Spleen (tissue), 11 donors: Measurements from ENCODE around the gene CROCC2. TPM values are rescaled to one million over a fixed set of nuclear protein-coding genes. Genes with fewer than 3 reads are reported as not detected.

Source experiments
- DNase-seq: peaks from one replicate; pipeline ENCODE4 v3.0.0-alpha.2; 2020
- H3K27ac ChIP-seq, 8 donors: fragments of 200-600 bp; sonication (generic) in 7 of 8; 1 replicate in 4 of 8; 2 replicates in 4 of 8; pipeline versions ENCODE4 v1.5.0 to v1.8.0; 2016 to 2021; ENCODE audit warnings: inconsistent platforms in 4 of 8, mild to moderate bottlenecking in 4 of 8, moderate library complexity in 1 of 8
- H3K27me3 ChIP-seq, 7 donors: fragments of 200-600 bp; sonication (generic) in 6 of 7; replicated peaks in 1 of 7; 1 replicate in 4 of 7; 2 replicates in 3 of 7; pipeline versions ENCODE4 v1.5.0 to v1.8.0; 2016 to 2021; ENCODE audit warnings: inconsistent platforms in 3 of 7, mild to moderate bottlenecking in 1 of 7
- H3K36me3 ChIP-seq, 6 donors: fragments of 200-600 bp; sonication (generic) in 5 of 6; 1 replicate in 4 of 6; 2 replicates in 2 of 6; pipeline versions ENCODE4 v1.5.0 to v1.8.0; 2016 to 2021; ENCODE audit warnings: inconsistent platforms in 2 of 6
- H3K4me1 ChIP-seq, 6 donors: fragments of 200-600 bp; sonication (generic) in 5 of 6; 1 replicate in 3 of 6; 2 replicates in 3 of 6; pipeline versions ENCODE4 v1.5.0 to v1.8.0; 2016 to 2021; ENCODE audit warnings: inconsistent platforms in 3 of 6
- H3K4me3 ChIP-seq, 8 donors: fragments of 200-600 bp; sonication (generic) in 7 of 8; 1 replicate in 4 of 8; 2 replicates in 4 of 8; pipeline versions ENCODE4 v1.5.0 to v1.8.0; 2016 to 2021; ENCODE audit warnings: inconsistent platforms in 4 of 8, mild to moderate bottlenecking in 4 of 8, moderate library complexity in 2 of 8
- H3K9me3 ChIP-seq, 8 donors: fragments of 200-600 bp; sonication (generic) in 7 of 8; 1 replicate in 4 of 8; 2 replicates in 4 of 8; pipeline versions ENCODE4 v1.5.0 to v1.8.0; 2016 to 2021; ENCODE audit warnings: inconsistent platforms in 4 of 8
- POLR2A ChIP-seq, 3 donors: fragments of 450-650 bp; IDR thresholded peaks; one replicate each; pipeline ENCODE4 v1.5.1; 2017; ENCODE audit warnings: antibody characterized with exemption in 3 of 3, mild to moderate bottlenecking in 1 of 3
- POLR2AphosphoS5 ChIP-seq, 3 donors: sonication (generic); formaldehyde crosslinking; IDR thresholded peaks; one replicate each; pipeline ENCODE4 v1.5.1; 2017; ENCODE audit warnings: antibody characterized with exemption in 3 of 3
- WGBS, 5 donors: extraction: QIAGEN DNeasy Blood & Tissue Kit in 3 of 5; methylation state at CpG; one replicate each; pipeline versions ENCODE4 v1.1.5 to v1.1.7; 2013 to 2018; 5-methylcytosine and 5-hydroxymethylcytosine counted together
- intact Hi-C: fragments of 100-400 bp; cut with DNase I; formaldehyde crosslinking; loops from one replicate; pipeline ENCODE4 v1.15.0; 2023; ENCODE audit warnings: low total_unique reads
- polyA plus RNA-seq, 3 donors: library from polyadenylated mRNA; stranded (reverse); fragments of 200-250 nt; gene quantifications; one replicate each; pipeline ENCODE4 v1.2.1, GENCODE V29; 2013
- total RNA-seq, 7 donors: library from RNA; depleted of rRNA in 3 of 7; stranded (reverse); fragments of >200 nt in 3 of 7; fragmentation: NEBNext Ultra II Directional in 4 of 7; extraction: Animal tissue kit (Norgen Biotek cat#: 25700) in 4 of 7; gene quantifications; one replicate each; pipeline versions ENCODE4 v1.1.0 to v1.2.1, GENCODE V29; 2016 to 2021
- TF ChIP-seq, protein P1 (sequence below), 11 experiments: fragments of 200-600 bp in 7 of 11; fragments of 450-650 bp in 4 of 11; sonication (generic) in 4 of 11; IDR thresholded peaks in 8 of 11; conservative IDR thresholded peaks in 3 of 11; 1 replicate in 7 of 11; 2 replicates in 4 of 11; pipeline versions ENCODE4 v1.4.0 to v1.8.0; 2016 to 2021; ENCODE audit warnings: antibody characterized with exemption in 11 of 11, inconsistent platforms in 4 of 11, mild to moderate bottlenecking in 1 of 11
- donor health status: healthy with polysubstance abuse.
- donor health status: DM: no; HTN: no; CAD: no; lungs with moderate emphysema.
- donor health status: DM: no; HTN: no; CAD: no.
- donor health status: Bipolar disorder and iron deficiency.
- donor health status: healthy.
- donor health status: DM: no; HTN: no; CAD: no.
- donor health status: DM: yes; HTN: yes; CAD: no.

Gene CROCC2
- total and polyA plus RNA-seq, 10 donors: 0.04 to 3.6 (median 0.75) TPM

DNA sequence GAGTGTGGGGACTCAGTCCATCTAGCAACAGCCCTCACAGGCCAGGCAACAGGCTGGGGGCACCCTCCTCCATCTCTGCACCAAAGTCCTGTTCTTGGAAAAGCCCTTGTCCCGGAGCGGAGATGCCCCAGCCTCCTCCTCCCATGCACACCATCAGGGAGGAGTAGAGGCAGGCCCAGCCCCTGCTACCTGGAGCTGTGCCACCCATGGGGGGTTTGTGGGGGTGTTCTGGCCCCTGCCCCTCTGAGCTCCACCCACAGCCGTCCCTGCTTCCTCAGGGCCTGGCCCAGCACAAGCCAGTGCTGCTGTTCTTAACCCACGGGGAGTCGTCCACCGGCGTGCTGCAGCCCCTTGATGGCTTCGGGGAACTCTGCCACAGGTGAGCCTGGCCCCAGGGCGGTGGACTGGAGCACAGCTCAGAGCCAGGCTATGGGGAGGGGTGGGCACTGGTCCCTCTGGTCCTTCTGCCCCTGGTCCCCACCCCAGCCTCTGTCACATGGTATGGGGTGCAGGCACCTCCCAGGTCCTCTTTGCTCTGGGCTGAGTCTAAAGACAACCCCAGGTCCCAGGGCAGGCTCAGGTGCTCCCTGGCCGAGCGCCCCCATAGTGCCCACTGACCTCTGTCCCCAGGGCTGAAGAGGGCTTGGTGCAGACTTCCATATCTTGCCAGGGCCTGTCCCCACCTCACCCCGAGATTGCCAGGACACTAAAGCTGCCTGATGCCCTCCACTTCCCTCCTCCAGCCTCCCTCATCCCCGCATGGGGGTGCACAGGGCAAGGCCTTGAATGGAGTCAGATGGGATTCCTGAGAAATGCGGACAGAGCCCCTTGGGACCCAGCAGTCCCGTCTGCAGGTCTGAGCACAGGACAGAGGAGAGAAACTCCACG is 34.8 kb upstream of the CROCC2 start:
- Histone ChIP-seq H3K27ac (no peak overlapping the region), H3K4me3 (no peak overlapping the region), H3K36me3 (no peaks in the 10 kb centered on the region), H3K4me1 (peaks cover 0 to 15% (median 2%) of the 10 kb centered on the region in 6 donors), H3K27me3 (no peaks in the 10 kb centered on the region), H3K9me3 (no peaks in the 10 kb centered on the region)
- no peak for TF ChIP-seq POLR2A (IDR thresholded peaks at IDR 0.05)
- DNase-seq: peak; percentile 57
- intact Hi-C loops: no loop called here
- WGBS, 5 donors: 76 to 91% (median 89%) methylated on average over 14 to 16 of the region's 16 CpGs

DNA sequence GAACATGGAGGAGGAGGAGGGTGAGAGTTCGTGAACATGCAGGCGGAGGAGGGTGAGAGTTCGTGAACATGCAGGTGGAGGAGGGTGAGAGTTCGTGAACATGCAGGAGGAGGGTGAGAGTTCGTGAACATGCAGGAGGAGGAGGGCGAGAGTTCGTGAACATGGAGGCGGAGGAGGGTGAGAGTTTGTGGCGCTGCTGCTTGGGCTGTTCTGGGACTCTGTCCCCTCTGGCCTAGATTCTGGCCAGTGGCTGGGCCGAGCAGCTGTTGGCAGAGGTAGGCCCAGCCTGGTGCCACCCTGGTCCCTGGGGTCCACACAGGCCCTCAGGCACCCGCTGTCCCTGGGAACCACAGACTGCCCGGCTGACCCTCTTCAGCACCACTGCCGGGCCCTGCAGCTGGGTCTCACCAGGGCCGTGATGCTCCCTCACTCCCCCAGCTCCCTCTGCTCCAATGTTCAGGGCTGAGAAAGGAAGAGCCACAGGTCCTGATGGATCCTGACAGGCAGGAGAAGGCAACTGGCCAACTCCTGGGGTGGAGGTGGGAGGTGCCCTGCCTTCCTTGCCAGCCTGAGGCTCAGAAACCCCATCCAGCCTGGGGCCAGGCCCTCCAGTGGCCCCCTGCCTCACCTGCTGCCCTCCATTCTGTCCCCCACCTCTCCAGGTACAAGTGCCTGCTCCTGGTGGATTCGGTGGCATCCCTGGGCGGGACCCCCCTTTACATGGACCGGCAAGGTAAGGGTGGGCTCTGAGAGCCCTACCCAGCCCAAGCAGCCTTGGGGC is 33.6 kb upstream of the CROCC2 start:
- WGBS, 5 donors: 88 to 93% (median 89%) methylated on average over 13 to 17 of the region's 17 CpGs
- TF ChIP-seq, protein P1, sequence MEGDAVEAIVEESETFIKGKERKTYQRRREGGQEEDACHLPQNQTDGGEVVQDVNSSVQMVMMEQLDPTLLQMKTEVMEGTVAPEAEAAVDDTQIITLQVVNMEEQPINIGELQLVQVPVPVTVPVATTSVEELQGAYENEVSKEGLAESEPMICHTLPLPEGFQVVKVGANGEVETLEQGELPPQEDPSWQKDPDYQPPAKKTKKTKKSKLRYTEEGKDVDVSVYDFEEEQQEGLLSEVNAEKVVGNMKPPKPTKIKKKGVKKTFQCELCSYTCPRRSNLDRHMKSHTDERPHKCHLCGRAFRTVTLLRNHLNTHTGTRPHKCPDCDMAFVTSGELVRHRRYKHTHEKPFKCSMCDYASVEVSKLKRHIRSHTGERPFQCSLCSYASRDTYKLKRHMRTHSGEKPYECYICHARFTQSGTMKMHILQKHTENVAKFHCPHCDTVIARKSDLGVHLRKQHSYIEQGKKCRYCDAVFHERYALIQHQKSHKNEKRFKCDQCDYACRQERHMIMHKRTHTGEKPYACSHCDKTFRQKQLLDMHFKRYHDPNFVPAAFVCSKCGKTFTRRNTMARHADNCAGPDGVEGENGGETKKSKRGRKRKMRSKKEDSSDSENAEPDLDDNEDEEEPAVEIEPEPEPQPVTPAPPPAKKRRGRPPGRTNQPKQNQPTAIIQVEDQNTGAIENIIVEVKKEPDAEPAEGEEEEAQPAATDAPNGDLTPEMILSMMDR (IDR thresholded peaks at IDR 0.05 in 8 of 11, conservative IDR thresholded peaks at IDR 0.05 in 3 of 11): no peak
- TF ChIP-seq POLR2A (IDR thresholded peaks at IDR 0.05) (no peak), POLR2AphosphoS5 (IDR thresholded peaks at IDR 0.05) (no peak)
- intact Hi-C loops: no loop called here
- peak; percentile 71 for DNase-seq
- no peaks in the 10 kb centered on the region for H3K27me3 ChIP-seq
- peaks cover 0 to 26% (median 8%) of the 10 kb centered on the region in 6 donors for H3K4me1 ChIP-seq
- H3K27ac ChIP-seq: no peak overlapping the region
- no peak overlapping the region for H3K4me3 ChIP-seq
- H3K36me3 ChIP-seq: no peaks in the 10 kb centered on the region
- H3K9me3 ChIP-seq: no peaks in the 10 kb centered on the region

GRCh38 chr2:240873098-240873788 is 32.9 kb upstream of the CROCC2 start:
- no peak for TF ChIP-seq POLR2A (IDR thresholded peaks at IDR 0.05)
- no peak for TF ChIP-seq POLR2AphosphoS5 (IDR thresholded peaks at IDR 0.05)
- TF ChIP-seq, protein P1 (IDR thresholded peaks at IDR 0.05 in 8 of 11, conservative IDR thresholded peaks at IDR 0.05 in 3 of 11): no peak
- WGBS, 5 donors: 81 to 92% (median 88%) methylated on average over 16 to 21 of the region's 21 CpGs
- Histone ChIP-seq H3K9me3 (no peaks in the 10 kb centered on the region), H3K4me1 (peaks cover 0 to 23% (median 8%) of the 10 kb centered on the region in 6 donors), H3K4me3 (no peak overlapping the region), H3K27me3 (no peaks in the 10 kb centered on the region), H3K36me3 (no peaks in the 10 kb centered on the region), H3K27ac (no peak overlapping the region)
- peak; percentile 68 for DNase-seq
- intact Hi-C loops: no loop called here

GRCh38 chr2:240873805-240874714 is 32.1 kb upstream of the CROCC2 start:
- H3K4me3 ChIP-seq: no peak overlapping the region
- H3K9me3 ChIP-seq: no peaks in the 10 kb centered on the region
- WGBS, 5 donors: 84 to 93% (median 89%) methylated on average over 28 to 33 of the region's 33 CpGs
- peaks cover 0 to 20% (median 8%) of the 10 kb centered on the region in 6 donors for H3K4me1 ChIP-seq
- no peak overlapping the region for H3K27ac ChIP-seq
- DNase-seq: peak; percentile 69
- no peaks in the 10 kb centered on the region for H3K27me3 ChIP-seq
- TF ChIP-seq POLR2AphosphoS5 (IDR thresholded peaks at IDR 0.05) (no peak), POLR2A (IDR thresholded peaks at IDR 0.05) (no peak)
- TF ChIP-seq, protein P1 (IDR thresholded peaks at IDR 0.05 in 8 of 11, conservative IDR thresholded peaks at IDR 0.05 in 3 of 11): no peak
- H3K36me3 ChIP-seq: no peaks in the 10 kb centered on the region
- intact Hi-C loops: no loop called here
